PC-3 (cell line): ENCODE results near the gene GRPR. TPM values are rescaled to one million over a fixed set of nuclear protein-coding genes. Genes with fewer than 3 reads are reported as not detected.

ENCODE experiments used
- ATAC-seq: fragments of 200-7000 bp; cut with Tn5 transposase; 2 replicates; pipeline ENCODE4 v1.9.1; 2020; ENCODE audit warnings: mild to moderate bottlenecking, moderate library complexity
- BruUV-seq: library from RNA; stranded (reverse); fragments of 400-500 nt; replicated peaks from 2 replicates; lab custom pipeline; 2021; lab: Mats Ljungman, UMichigan
- CTCF ChIA-PET: fragments of 300-600 bp; sonication (Branson Sonifier 250); formaldehyde crosslinking; loops from one replicate; lab custom pipeline; 2022; ENCODE audit warnings: antibody characterized with exemption; lab: Charles Lee
- POLR2A ChIA-PET: fragments of 300-600 bp; sonication (Branson Sonifier 250); formaldehyde crosslinking; loops from one replicate; lab custom pipeline; 2022; ENCODE audit warnings: antibody characterized with exemption; ENCODE audit not compliant: unreplicated experiment; lab: Charles Lee
- DNase-seq: peaks from one replicate; pipeline ENCODE4 v3.0.0-alpha.2; 2015
- H2AFZ ChIP-seq: fragments of 300-600 bp; sonication (generic); 2 replicates; pipeline ENCODE4 v1.6.0; 2016; ENCODE audit warnings: antibody characterized with exemption, low read length
- H3F3A ChIP-seq: fragments of 300-600 bp; sonication (generic); one replicate; pipeline ENCODE4 v1.6.0; 2017; ENCODE audit warnings: antibody characterized with exemption, low read length, control low read depth, mild to moderate bottlenecking; ENCODE audit not compliant: unreplicated experiment
- H3K27ac ChIP-seq: fragments of 300-600 bp; sonication (generic); 2 replicates; pipeline ENCODE4 v1.5.1; 2016; ENCODE audit warnings: mild to moderate bottlenecking, low read length
- H3K27me3 ChIP-seq: fragments of 300-600 bp; sonication (generic); 2 replicates; pipeline ENCODE4 v1.6.1; 2016; ENCODE audit warnings: low read length, mixed read lengths
- H3K36me3 ChIP-seq: fragments of 300-600 bp; sonication (generic); 2 replicates; pipeline ENCODE4 v1.6.1; 2016; ENCODE audit warnings: low read depth, mixed run types, low read length, mixed read lengths
- H3K4me1 ChIP-seq: fragments of 300-600 bp; sonication (generic); 2 replicates; pipeline ENCODE4 v1.5.1; 2016; ENCODE audit warnings: low read length; ENCODE audit not compliant: insufficient read depth
- H3K4me2 ChIP-seq: fragments of 300-600 bp; sonication (generic); 2 replicates; pipeline ENCODE4 v1.6.0; 2016; ENCODE audit warnings: low read length
- H3K4me3 ChIP-seq: fragments of 300-600 bp; sonication (generic); 2 replicates; pipeline ENCODE4 v1.5.1; 2016; ENCODE audit warnings: mild to moderate bottlenecking, low read length, mixed read lengths
- H3K79me2 ChIP-seq: fragments of 300-600 bp; sonication (generic); 2 replicates; pipeline ENCODE4 v1.6.1; 2017; ENCODE audit warnings: low read length, mixed read lengths
- H3K9ac ChIP-seq: fragments of 300-600 bp; sonication (generic); 2 replicates; pipeline ENCODE4 v1.6.0; 2016; ENCODE audit warnings: mild to moderate bottlenecking, low read length
- H3K9me2 ChIP-seq: fragments of 300-600 bp; sonication (generic); replicated peaks from 2 replicates; pipeline ENCODE4 v1.6.1; 2016; ENCODE audit warnings: mixed run types, low read length, mixed read lengths
- H3K9me3 ChIP-seq: fragments of 300-600 bp; sonication (generic); 2 replicates; pipeline ENCODE4 v1.6.1; 2016; ENCODE audit warnings: low read length, mixed read lengths
- H4K20me1 ChIP-seq: fragments of 300-600 bp; sonication (generic); 2 replicates; pipeline ENCODE4 v1.6.1; 2016; ENCODE audit warnings: low read length, mixed read lengths
- CTCF ChIP-seq: fragments of 300-600 bp; sonication (generic); conservative IDR thresholded peaks from 2 replicates; pipeline ENCODE4 v1.5.1; 2017; ENCODE audit warnings: antibody characterized with exemption, low read depth, mild to moderate bottlenecking, low read length
- EZH2 ChIP-seq: fragments of 300-600 bp; sonication (generic); IDR thresholded peaks from one replicate; pipeline ENCODE4 v1.6.1; 2017; ENCODE audit warnings: antibody characterized with exemption, mild to moderate bottlenecking, low read length; ENCODE audit not compliant: unreplicated experiment
- EZH2phosphoT487 ChIP-seq: fragments of 300-600 bp; sonication (generic); IDR thresholded peaks from 2 replicates; pipeline ENCODE4 v1.6.1; 2018; ENCODE audit warnings: mild to moderate bottlenecking, antibody characterized with exemption, low read length, borderline replicate concordance
- intact Hi-C: fragments of 100-400 bp; cut with micrococcal nuclease; formaldehyde crosslinking; loops from 2 replicates; pipeline ENCODE4 v1.9.0; 2023
- total RNA-seq: library from RNA; depleted of rRNA; stranded (reverse); fragments of >200 nt; gene quantifications from 2 replicates; pipeline ENCODE4 v1.2.3, GENCODE V29; 2014

GRPR gene
- total RNA-seq, 1 experiment from 2014 or later, result 26.5 TPM

GRCh38 chrX:16124201-16124600 is 836 bp downstream of the GRPR start:
- Histone ChIP-seq H3K27ac (no peak overlapping the region; the same call in 1 of the 2 replicates), H3K9me3 (no peaks in the 10 kb centered on the region), H2AFZ (peak overlapping the region; percentile 63), H3K27me3 (no peaks in the 10 kb centered on the region), H3K4me3 (peak overlapping the region; percentile 81), H3K4me1 (peaks cover 15% of the 10 kb centered on the region), H3F3A (no peaks in the 10 kb centered on the region), H4K20me1 (no peaks in the 10 kb centered on the region), H3K9me2 (no peaks in the 10 kb centered on the region), H3K36me3 (no peaks in the 10 kb centered on the region), H3K9ac (peak overlapping the region; percentile 63), H3K4me2 (peak overlapping the region; percentile 89), H3K79me2 (peaks cover 57% of the 10 kb centered on the region)
- intact Hi-C loops, result loop anchor here (2.0 to 10.0 kb wide), 4 partner anchors 63 to 323 kb away; partner anchors contain the start of gene AP1S2
- ChIA-PET CTCF (interaction anchor here (1.1 kb wide), 1 partner anchor 194 kb away, joined by 4 read pairs; no protein-coding TSS in a partner anchor), POLR2A (interaction anchor here (0.6 kb wide), 1 partner anchor 29 kb away, joined by 3 read pairs; no protein-coding TSS in a partner anchor)
- no peak for ATAC-seq
- BruUV-seq, result no TSS peak
- TF ChIP-seq CTCF, result no peak
- TF ChIP-seq EZH2phosphoT487, result no peak
- no peak for TF ChIP-seq EZH2
- peak; percentile 14 for DNase-seq

GRCh38 chrX:16125520-16126149 is 2.3 kb downstream of the GRPR start:
- Histone ChIP-seq H4K20me1 (no peaks in the 10 kb centered on the region), H3F3A (no peaks in the 10 kb centered on the region), H3K9ac (peak overlapping the region; percentile 63), H3K36me3 (peaks cover 6% of the 10 kb centered on the region; the same call in 1 of the 2 replicates), H3K27me3 (no peaks in the 10 kb centered on the region), H3K4me3 (peak overlapping the region; percentile 81), H2AFZ (peak overlapping the region; percentile 61), H3K27ac (peak overlapping the region; percentile 37), H3K4me2 (peak overlapping the region; percentile 89), H3K9me2 (no peaks in the 10 kb centered on the region), H3K4me1 (peaks cover 15% of the 10 kb centered on the region), H3K79me2 (peaks cover 72% of the 10 kb centered on the region), H3K9me3 (no peaks in the 10 kb centered on the region)
- ATAC-seq, result peak; percentile 37
- TF ChIP-seq CTCF, result no peak
- no peak for TF ChIP-seq EZH2phosphoT487
- no peak for TF ChIP-seq EZH2
- ChIA-PET POLR2A (interaction anchor here (0.6 to 1.0 kb wide), 2 partner anchors 9 to 15 kb away, joined by 4 to 5 read pairs; no protein-coding TSS in a partner anchor), CTCF (interaction anchor here (0.5 to 0.6 kb wide), 2 partner anchors 14 to 303 kb away, joined by 3 to 4 read pairs; no protein-coding TSS in a partner anchor)
- peak; percentile 49 for DNase-seq
- intact Hi-C loops, result loop anchor here (1.0 to 10.0 kb wide), 3 partner anchors 16 to 271 kb away; partner anchors contain the start of gene AP1S2
- BruUV-seq, result no TSS peak

GRCh38 chrX:16130707-16131106 is 7.3 kb downstream of the GRPR start:
- Histone ChIP-seq H3K27ac (no peak overlapping the region), H3K79me2 (peaks cover 100% of the 10 kb centered on the region), H2AFZ (no peak overlapping the region), H3K27me3 (no peaks in the 10 kb centered on the region), H3K36me3 (peaks cover 8% of the 10 kb centered on the region; the same call in 1 of the 2 replicates), H3F3A (no peaks in the 10 kb centered on the region), H3K9me3 (no peaks in the 10 kb centered on the region), H3K4me3 (no peak overlapping the region), H3K9ac (no peak overlapping the region), H3K9me2 (no peaks in the 10 kb centered on the region), H3K4me1 (peaks cover 15% of the 10 kb centered on the region), H3K4me2 (no peak overlapping the region), H4K20me1 (no peaks in the 10 kb centered on the region)
- ATAC-seq (no peak), DNase-seq (no peak)
- BruUV-seq, result no TSS peak
- ChIA-PET CTCF (no interaction called here), POLR2A (no interaction called here)
- no peak for TF ChIP-seq EZH2
- intact Hi-C loops, result no loop called here
